ENCODE results near the gene BPNT1. TPM values are rescaled to one million over a fixed set of nuclear protein-coding genes. Genes with fewer than 3 reads are reported as not detected.

The BPNT1 gene
- total and polyA plus RNA-seq, 2 of the 8 experiments (the other 6 are each of a cell fraction or from before 2014, with no cell fraction given) = 13.2 to 16.3 TPM

DNA sequence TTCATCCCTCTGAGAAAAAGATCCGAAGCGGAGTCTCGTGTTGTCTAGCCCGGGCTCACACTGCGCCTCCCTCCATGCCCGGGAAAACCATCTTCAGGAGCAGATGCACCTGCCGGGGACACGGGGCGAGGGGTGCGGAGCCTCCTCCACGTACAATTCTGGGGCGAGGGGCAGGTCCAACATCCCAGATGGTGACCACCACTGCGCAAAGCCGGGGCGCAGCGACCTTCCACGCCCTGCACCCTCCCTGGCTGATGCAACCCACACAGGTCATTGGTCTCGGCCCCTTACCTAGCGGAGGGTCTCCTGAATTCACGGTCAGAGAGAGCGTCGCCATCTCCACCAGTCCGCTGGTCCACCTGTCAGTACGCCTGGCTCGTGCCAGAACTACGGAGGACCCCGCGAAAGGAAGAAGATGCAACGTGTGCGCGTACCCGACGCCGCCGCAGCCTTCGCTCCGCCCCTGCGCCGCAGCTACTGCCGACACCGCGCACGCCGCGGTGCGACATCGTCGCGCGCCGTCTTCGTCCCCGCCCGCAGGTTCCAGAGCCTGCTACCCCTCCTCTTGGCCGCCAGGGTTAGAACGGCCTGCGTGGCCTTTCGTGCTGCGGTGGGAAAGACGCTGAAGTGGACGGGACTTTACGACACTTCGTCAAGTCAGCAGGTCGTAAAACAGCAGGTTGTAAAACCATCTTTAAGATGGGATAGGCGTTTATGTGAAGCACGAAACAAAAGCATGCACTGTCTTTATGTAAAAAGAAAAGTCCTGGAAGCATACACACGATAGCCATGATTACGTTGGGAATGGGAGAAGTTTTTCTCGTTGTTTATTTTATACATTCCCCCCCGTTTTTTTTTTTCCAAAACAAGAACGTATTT is 43.3 kb downstream of the BPNT1 start, which contains the start of gene EPRS1 (continued):
- TF ChIP-seq BACH1 (IDR thresholded peaks at IDR 0.05; ENCODE audit: low read length) = peak; percentile 73; the same call in 1 of the 2 replicates
- TF ChIP-seq, protein P1, sequence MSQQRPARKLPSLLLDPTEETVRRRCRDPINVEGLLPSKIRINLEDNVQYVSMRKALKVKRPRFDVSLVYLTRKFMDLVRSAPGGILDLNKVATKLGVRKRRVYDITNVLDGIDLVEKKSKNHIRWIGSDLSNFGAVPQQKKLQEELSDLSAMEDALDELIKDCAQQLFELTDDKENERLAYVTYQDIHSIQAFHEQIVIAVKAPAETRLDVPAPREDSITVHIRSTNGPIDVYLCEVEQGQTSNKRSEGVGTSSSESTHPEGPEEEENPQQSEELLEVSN (IDR thresholded peaks at IDR 0.05) = peak; percentile 70
- peak; percentile 47 to 48 for TF ChIP-seq RAD21 (IDR thresholded peaks at IDR 0.05 in 1 of 2, conservative IDR thresholded peaks at IDR 0.05 in 1 of 2; ENCODE audit: low read depth in 2 of 2, low read length in 2 of 2)
- TF ChIP-seq POLR2AphosphoS5 (IDR thresholded peaks at IDR 0.05; ENCODE audit: low read depth, low read length) = peak; percentile 87
- TF ChIP-seq RBBP5 (IDR thresholded peaks at IDR 0.05; ENCODE audit: borderline replicate concordance, low read depth, low read length) = peak; percentile 89; the same call in 1 of the 2 replicates
- peak; percentile 79 for TF ChIP-seq TAF7 (optimal IDR thresholded peaks at IDR 0.05; ENCODE audit: borderline replicate concordance, low read depth, low read length)
- TF ChIP-seq TBP (IDR thresholded peaks at IDR 0.05; ENCODE audit: low read depth, low read length) = peak; percentile 63
